OCI-LY1 (cell line): ENCODE results near the gene TBC1D7.

Experiments used
- H2AFZ ChIP-seq: fragments of 200-600 bp; sonication (generic), shearing (Covaris generic); 2 replicates; pipeline ENCODE4 v1.6.0; 2014; ENCODE audit warnings: antibody characterized with exemption, mild to moderate bottlenecking, low read length
- H3F3A ChIP-seq: fragments of 200-600 bp; sonication (generic), shearing (Covaris generic); 2 replicates; pipeline ENCODE4 v1.6.0; 2014; ENCODE audit warnings: mild to moderate bottlenecking, antibody characterized with exemption, low read length, moderate library complexity; ENCODE audit not compliant: insufficient read depth
- H3K27ac ChIP-seq: fragments of 200-600 bp; sonication (generic); 2 replicates; pipeline ENCODE4 v1.5.1; 2014; ENCODE audit warnings: low read length, mixed run types, mild to moderate bottlenecking, low read depth; ENCODE audit not compliant: poor library complexity, severe bottlenecking
- H3K27me3 ChIP-seq: fragments of 200-600 bp; sonication (generic); 2 replicates; pipeline ENCODE4 v1.6.0; 2014; ENCODE audit warnings: antibody characterized with exemption, mild to moderate bottlenecking, low read length, moderate library complexity; ENCODE audit not compliant: insufficient read depth
- H3K36me3 ChIP-seq: fragments of 200-600 bp; sonication (generic); 2 replicates; pipeline ENCODE4 v1.6.1; 2014; ENCODE audit warnings: mild to moderate bottlenecking, antibody characterized with exemption, low read length, moderate library complexity, mixed read lengths; ENCODE audit not compliant: insufficient read depth
- H3K4me1 ChIP-seq: fragments of 200-600 bp; sonication (generic); 2 replicates; pipeline ENCODE4 v1.5.1; 2014; ENCODE audit warnings: mild to moderate bottlenecking, low read length, moderate library complexity; ENCODE audit not compliant: insufficient read depth, severe bottlenecking
- H3K4me2 ChIP-seq: fragments of 200-600 bp; sonication (generic), shearing (Covaris generic); 2 replicates; pipeline ENCODE4 v1.6.1; 2014; ENCODE audit warnings: low read length
- H3K4me3 ChIP-seq: fragments of 200-600 bp; sonication (generic); 2 replicates; pipeline ENCODE4 v1.5.1; 2014; ENCODE audit warnings: low read length, low read depth, mild to moderate bottlenecking, mixed read lengths; ENCODE audit not compliant: poor library complexity, severe bottlenecking
- H3K79me2 ChIP-seq: fragments of 200-600 bp; shearing (Covaris generic); 2 replicates; pipeline ENCODE4 v1.6.1; 2016; ENCODE audit warnings: mixed run types, low read length, mixed read lengths; ENCODE audit not compliant: insufficient read depth
- H3K9ac ChIP-seq: fragments of 200-600 bp; sonication (generic), shearing (Covaris generic); 2 replicates; pipeline ENCODE4 v1.6.1; 2014; ENCODE audit warnings: mild to moderate bottlenecking, low read length, mixed read lengths
- H3K9me2 ChIP-seq: fragments of 200-600 bp; sonication (generic), shearing (Covaris generic); 2 replicates; pipeline ENCODE4 v1.6.1; 2014; ENCODE audit warnings: low read depth, mild to moderate bottlenecking, low read length, mixed read lengths
- H3K9me3 ChIP-seq: fragments of 200-600 bp; shearing (Covaris generic); 2 replicates; pipeline ENCODE4 v1.6.1; 2014; ENCODE audit warnings: low read length, mixed read lengths
- H4K20me1 ChIP-seq: fragments of 200-600 bp; sonication (generic), shearing (Covaris generic); 2 replicates; pipeline ENCODE4 v1.6.0; 2016; ENCODE audit warnings: mild to moderate bottlenecking, low read length; ENCODE audit not compliant: insufficient read depth
- EZH2 ChIP-seq: fragments of 200-600 bp; sonication (generic), shearing (Covaris generic); IDR thresholded peaks from 2 replicates; pipeline ENCODE4 v1.8.0; 2017; ENCODE audit warnings: borderline replicate concordance, mixed run types, mild to moderate bottlenecking, antibody characterized with exemption, low read length, moderate library complexity, mixed read lengths
- TF ChIP-seq, protein P1 (sequence below): fragments of 200-600 bp; sonication (generic), shearing (Covaris generic); IDR thresholded peaks from 2 replicates; pipeline ENCODE4 v1.5.1; 2017; ENCODE audit warnings: mild to moderate bottlenecking, antibody characterized with exemption, low read length, moderate library complexity, mixed read lengths

TBC1D7 gene

DNA sequence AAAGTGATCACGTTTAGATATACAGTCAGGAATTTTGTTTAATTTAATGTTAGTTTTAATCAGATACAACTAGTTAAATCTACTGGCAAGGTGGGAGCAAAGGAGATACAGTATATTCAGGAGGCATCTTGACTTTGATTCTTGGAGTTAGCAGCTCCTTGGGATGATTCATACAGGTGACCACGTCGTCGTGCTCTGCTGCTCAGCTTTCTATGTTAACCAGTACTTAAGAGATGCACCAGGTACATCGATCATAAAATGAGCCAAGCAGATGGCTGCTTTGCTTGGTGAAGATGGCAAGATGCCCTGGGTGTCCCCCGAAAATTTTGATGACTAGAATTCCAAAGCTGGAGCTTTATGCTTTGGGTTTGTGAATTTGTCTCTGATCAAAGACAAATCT lies 64.7 kb downstream of the TBC1D7 start:
- TF ChIP-seq, protein P1, sequence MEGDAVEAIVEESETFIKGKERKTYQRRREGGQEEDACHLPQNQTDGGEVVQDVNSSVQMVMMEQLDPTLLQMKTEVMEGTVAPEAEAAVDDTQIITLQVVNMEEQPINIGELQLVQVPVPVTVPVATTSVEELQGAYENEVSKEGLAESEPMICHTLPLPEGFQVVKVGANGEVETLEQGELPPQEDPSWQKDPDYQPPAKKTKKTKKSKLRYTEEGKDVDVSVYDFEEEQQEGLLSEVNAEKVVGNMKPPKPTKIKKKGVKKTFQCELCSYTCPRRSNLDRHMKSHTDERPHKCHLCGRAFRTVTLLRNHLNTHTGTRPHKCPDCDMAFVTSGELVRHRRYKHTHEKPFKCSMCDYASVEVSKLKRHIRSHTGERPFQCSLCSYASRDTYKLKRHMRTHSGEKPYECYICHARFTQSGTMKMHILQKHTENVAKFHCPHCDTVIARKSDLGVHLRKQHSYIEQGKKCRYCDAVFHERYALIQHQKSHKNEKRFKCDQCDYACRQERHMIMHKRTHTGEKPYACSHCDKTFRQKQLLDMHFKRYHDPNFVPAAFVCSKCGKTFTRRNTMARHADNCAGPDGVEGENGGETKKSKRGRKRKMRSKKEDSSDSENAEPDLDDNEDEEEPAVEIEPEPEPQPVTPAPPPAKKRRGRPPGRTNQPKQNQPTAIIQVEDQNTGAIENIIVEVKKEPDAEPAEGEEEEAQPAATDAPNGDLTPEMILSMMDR: no peak
- TF ChIP-seq EZH2: no peak
- Histone ChIP-seq H3K4me2 (peak overlapping the region; percentile 57; the same call in 1 of the 2 replicates), H3K27me3 (no peaks in the 10 kb centered on the region)

DNA sequence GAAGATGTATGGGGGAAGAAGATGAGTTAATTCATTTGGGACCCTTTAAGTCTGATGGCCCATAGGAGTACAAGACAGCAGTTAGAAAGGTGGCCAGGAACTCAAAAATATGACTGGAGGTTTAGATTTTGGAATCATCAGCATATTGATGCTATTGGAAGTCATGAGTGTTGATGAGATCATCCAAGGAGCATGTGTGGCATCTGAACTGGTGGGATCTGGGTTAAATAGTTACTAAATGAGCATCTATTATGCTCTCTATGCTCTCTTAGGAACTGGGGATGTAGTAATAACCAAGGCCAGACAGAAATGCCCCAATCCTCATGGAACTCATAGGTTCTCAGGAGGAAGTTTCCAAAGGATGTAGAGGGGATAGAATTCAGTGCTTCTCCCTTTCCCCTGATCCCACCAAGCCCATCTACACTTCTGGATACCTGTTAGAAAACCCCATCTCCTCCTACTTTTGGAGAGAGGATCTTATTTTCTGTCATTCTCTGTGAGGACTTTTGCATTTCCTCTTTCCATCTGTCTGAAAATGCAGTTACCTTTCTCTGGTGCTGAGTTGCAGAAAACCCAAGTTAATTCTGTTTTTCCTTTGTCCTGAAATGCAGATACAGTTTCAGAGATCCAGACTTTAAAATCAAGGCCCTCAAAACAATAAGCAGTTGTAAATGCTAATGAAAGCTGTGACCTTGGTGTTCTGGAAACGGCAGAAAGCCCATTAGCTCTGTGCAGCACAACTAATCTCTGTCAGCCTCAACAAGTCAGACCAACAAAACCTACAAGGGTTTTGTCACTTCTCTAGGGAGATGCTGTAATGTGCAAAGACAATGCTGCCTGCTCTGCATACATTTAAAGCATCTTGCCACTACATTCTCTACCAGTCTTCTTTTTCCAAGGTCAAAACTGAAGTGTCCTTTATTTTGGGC lies 65.8 kb downstream of the TBC1D7 start:
- Histone ChIP-seq H3K27me3 (no peaks in the 10 kb centered on the region), H3K27ac (peak overlapping the region; percentile 94), H3K9me2 (no peaks in the 10 kb centered on the region), H3K9ac (peak overlapping the region; percentile 20; the same call in 1 of the 2 replicates), H3K36me3 (peaks cover 7% of the 10 kb centered on the region; the same call in 1 of the 2 replicates), H3K9me3 (0 out of 2 replicates have a peak, but pooled peaks cover 4% of the 10 kb centered on the region), H3K4me1 (peaks cover 58% of the 10 kb centered on the region), H3F3A (no peaks in the 10 kb centered on the region), H3K79me2 (no peaks in the 10 kb centered on the region), H2AFZ (no peak overlapping the region), H4K20me1 (no peaks in the 10 kb centered on the region), H3K4me2 (peak overlapping the region; percentile 65), H3K4me3 (peak overlapping the region; percentile 36)
- no peak for TF ChIP-seq EZH2
- TF ChIP-seq, protein P1: no peak

More for the DNA sequence above, 64.7 kb downstream of the TBC1D7 start:
- 0 out of 2 replicates have a peak, but pooled peaks cover 4% of the 10 kb centered on the region for H3K9me3 ChIP-seq
- no peaks in the 10 kb centered on the region for H4K20me1 ChIP-seq
- H3K36me3 ChIP-seq: peaks cover 7% of the 10 kb centered on the region; the same call in 1 of the 2 replicates
- H3K4me1 ChIP-seq: peaks cover 54% of the 10 kb centered on the region
- no peaks in the 10 kb centered on the region for H3K79me2 ChIP-seq
- H3K27ac ChIP-seq: peak overlapping the region; percentile 94
- no peaks in the 10 kb centered on the region for H3F3A ChIP-seq
- no peak overlapping the region for H3K9ac ChIP-seq
- no peak overlapping the region for H3K4me3 ChIP-seq
- no peaks in the 10 kb centered on the region for H3K9me2 ChIP-seq
- H2AFZ ChIP-seq: no peak overlapping the region

DNA sequence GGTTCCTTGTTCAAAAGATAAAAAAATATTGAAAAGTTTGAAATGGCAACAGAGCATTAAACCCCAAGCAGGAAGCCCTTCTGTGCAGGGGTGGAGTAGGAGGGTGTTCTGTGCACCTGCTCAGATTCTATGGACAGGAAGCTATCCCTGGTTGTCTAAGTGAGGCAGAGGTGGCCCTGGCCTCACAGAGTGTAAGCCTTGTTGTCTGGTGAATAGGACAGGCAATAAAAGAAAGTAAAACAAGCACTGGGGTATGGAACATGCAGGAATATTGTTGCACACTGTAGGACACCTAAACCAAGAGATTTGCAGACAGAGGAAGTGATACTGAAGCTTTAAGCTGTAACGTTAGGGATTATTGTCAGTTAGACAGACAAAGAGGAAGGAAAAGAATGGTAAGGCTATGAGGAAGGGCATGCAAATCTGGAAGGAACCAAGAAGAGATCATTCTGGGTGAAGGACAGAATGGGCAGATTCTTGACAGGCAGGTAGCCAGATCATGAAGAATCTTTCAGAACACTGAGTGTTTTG lies 66.8 kb downstream of the TBC1D7 start:
- H3K27ac ChIP-seq: peak overlapping the region; percentile 94

More for the DNA sequence above, 66.8 kb downstream of the TBC1D7 start:
- Histone ChIP-seq H3K79me2 (no peaks in the 10 kb centered on the region), H3K9me2 (no peaks in the 10 kb centered on the region), H3K4me1 (peaks cover 58% of the 10 kb centered on the region), H2AFZ (no peak overlapping the region), H3K9me3 (0 out of 2 replicates have a peak, but pooled peaks cover 3% of the 10 kb centered on the region), H4K20me1 (no peaks in the 10 kb centered on the region), H3K36me3 (peaks cover 7% of the 10 kb centered on the region; the same call in 1 of the 2 replicates), H3K27me3 (no peaks in the 10 kb centered on the region), H3K4me2 (peak overlapping the region; percentile 65), H3F3A (no peaks in the 10 kb centered on the region), H3K4me3 (peak overlapping the region; percentile 36), H3K9ac (peak overlapping the region; percentile 53; the same call in 1 of the 2 replicates)
- TF ChIP-seq, protein P1: no peak
- TF ChIP-seq EZH2: no peak
